GM10266 (cell line): ENCODE results near the gene NCK2.

Experiments used
- DNase-seq: peaks from one replicate; pipeline ENCODE4 v3.0.0; 2012; ENCODE audit errors: extremely low spot score
- TF ChIP-seq, protein P1 (sequence below): IDR thresholded peaks from 2 replicates; pipeline ENCODE4 v1.5.1; 2012; ENCODE audit warnings: mild to moderate bottlenecking, low read depth; ENCODE audit not compliant: control insufficient read depth, insufficient read depth; ENCODE audit errors: missing control alignments

The NCK2 gene

DNA sequence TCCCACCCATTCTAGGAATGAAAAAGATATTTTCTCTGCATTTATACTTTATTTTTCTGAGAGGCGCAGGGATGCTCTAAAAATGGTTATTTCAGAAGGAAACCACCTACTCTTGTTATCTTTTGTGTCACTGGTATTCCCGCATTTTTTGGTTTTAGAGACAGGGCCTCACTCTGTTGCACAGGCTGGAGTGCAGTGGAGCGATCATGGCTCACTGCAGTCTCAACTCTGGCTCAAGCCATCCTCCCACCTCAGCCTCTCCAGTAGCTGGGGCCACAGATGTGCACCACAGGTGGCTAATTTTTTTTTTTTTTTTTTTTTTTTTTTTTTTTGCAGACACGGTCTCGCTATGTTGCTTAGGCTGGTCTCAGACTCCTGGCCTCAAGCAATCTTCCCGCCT is 135.9 kb downstream of the NCK2 start:
- DNase-seq = no peak
- TF ChIP-seq, protein P1, sequence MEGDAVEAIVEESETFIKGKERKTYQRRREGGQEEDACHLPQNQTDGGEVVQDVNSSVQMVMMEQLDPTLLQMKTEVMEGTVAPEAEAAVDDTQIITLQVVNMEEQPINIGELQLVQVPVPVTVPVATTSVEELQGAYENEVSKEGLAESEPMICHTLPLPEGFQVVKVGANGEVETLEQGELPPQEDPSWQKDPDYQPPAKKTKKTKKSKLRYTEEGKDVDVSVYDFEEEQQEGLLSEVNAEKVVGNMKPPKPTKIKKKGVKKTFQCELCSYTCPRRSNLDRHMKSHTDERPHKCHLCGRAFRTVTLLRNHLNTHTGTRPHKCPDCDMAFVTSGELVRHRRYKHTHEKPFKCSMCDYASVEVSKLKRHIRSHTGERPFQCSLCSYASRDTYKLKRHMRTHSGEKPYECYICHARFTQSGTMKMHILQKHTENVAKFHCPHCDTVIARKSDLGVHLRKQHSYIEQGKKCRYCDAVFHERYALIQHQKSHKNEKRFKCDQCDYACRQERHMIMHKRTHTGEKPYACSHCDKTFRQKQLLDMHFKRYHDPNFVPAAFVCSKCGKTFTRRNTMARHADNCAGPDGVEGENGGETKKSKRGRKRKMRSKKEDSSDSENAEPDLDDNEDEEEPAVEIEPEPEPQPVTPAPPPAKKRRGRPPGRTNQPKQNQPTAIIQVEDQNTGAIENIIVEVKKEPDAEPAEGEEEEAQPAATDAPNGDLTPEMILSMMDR = no peak

DNA sequence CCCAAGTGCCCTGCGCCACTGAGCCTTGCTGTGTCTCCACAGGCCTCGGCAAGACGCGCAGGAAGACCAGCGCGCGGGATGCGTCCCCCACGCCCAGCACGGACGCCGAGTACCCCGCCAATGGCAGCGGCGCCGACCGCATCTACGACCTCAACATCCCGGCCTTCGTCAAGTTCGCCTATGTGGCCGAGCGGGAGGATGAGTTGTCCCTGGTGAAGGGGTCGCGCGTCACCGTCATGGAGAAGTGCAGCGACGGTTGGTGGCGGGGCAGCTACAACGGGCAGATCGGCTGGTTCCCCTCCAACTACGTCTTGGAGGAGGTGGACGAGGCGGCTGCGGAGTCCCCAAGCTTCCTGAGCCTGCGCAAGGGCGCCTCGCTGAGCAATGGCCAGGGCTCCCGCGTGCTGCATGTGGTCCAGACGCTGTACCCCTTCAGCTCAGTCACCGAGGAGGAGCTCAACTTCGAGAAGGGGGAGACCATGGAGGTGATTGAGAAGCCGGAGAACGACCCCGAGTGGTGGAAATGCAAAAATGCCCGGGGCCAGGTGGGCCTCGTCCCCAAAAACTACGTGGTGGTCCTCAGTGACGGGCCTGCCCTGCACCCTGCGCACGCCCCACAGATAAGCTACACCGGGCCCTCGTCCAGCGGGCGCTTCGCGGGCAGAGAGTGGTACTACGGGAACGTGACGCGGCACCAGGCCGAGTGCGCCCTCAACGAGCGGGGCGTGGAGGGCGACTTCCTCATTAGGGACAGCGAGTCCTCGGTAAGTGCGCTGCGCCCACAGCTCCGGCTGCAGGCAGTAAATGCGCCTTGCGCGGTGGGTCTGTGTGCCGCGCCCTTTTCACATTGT is 136.8 kb downstream of the NCK2 start:
- no peak for DNase-seq
- TF ChIP-seq, protein P1 = no peak

DNA sequence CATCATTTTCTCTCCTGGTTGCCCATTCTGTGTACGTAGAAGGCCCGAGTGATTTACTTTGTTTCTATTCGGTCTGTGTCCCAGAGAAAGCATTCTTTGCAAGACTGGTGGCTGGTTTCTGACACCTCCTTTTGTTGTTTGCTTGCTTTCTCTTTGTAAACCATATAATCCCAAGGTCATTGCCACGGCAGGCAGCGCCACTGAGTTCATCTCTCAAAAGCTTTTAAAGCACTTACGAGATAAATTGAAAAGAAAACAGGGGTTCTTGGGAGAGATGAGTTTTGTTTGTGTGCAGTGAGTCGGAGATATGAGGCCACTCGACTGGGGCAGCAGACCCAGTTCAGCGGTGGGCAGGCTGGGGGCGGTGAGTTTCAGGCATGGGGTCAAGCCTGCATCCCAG is 137.6 kb downstream of the NCK2 start:
- TF ChIP-seq, protein P1 = no peak
- DNase-seq = no peak

DNA sequence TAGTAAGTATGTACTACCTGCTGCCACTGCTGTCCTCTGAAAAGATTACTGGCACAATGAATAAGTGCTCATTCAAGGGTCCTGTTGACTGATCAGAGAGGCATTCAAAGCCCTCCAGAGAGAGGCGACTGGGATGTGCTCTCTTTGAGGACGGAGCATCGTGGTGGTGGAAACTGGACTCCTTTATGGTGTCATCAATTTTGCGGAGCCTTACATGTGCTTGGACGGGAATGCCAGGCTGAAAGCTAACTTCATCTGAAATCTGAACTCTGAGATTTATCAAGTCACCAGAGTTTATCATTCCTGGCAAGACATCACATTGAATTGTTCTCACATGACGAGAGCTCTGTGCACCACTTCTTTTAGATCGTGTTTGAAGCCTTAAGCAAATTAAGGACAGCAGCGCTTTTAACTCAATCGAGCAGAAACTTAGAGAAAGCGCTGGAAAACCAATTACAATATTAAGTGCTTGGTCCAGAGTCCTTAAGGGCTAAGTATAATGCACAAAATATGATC is 138.3 kb downstream of the NCK2 start:
- no peak for DNase-seq
- TF ChIP-seq, protein P1 = no peak

DNA sequence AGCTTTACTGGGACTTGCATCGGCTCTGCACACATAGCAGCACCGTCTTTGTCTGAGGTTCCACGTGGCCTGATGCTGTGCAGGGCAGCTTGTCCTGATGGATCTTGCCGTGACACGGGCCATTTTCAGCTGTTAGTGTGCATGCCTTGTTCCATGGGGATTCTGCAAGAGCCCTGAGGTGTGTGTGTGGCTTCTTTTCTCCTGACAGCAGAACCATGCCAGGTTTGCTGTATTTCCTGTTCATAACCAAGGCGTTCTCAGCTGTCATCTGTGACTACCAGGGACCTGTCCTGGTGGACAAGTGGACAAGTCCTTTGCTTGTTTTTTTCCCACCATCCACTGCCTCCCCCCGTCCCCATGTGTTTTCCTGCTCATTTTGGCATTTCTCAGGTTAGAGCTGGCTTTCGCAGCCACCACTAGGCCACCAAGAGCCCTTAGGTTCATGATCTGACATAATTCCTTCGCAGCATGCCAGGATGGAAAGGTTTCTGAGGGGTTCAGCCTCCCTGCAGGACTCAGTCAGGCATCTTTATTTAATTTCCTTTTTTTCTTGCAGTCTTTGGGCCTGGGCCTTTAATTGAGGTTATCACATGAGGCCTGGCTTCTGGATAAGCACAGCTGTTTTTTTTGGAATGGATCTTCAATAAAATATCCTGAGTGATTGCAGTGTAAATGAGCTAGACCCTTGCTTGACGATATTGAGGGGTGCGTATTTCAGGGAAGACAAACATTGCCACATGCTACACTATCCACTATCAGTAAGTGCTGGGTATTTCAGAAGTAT is 139.4 kb downstream of the NCK2 start:
- no peak for DNase-seq
- TF ChIP-seq, protein P1 = no peak

DNA sequence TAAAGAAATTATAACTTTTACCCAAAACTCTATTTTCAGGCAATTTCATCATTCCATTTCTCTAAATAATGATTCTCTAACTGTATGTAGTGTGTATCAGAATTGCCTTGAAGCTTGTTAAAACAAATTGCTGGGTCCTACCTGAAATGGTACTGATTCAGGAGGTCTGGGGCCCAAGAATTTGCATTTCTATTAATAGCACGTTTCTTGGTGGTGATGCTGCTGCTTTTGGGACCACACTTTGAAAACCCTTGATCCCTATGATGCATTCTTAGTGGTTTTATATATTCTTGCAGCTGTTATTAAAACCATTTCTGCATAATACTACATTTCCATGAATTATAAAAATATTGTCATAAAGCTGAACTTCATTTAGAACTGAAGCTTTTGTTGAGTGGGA is 140.7 kb downstream of the NCK2 start:
- TF ChIP-seq, protein P1 = no peak
- DNase-seq = no peak
